ENCODE measurements around the gene RDH8. TPM values are rescaled to one million over a fixed set of nuclear protein-coding genes. Genes with fewer than 3 reads are reported as not detected.

Gene RDH8
- total and polyA plus RNA-seq, 4 donors = not detected

DNA sequence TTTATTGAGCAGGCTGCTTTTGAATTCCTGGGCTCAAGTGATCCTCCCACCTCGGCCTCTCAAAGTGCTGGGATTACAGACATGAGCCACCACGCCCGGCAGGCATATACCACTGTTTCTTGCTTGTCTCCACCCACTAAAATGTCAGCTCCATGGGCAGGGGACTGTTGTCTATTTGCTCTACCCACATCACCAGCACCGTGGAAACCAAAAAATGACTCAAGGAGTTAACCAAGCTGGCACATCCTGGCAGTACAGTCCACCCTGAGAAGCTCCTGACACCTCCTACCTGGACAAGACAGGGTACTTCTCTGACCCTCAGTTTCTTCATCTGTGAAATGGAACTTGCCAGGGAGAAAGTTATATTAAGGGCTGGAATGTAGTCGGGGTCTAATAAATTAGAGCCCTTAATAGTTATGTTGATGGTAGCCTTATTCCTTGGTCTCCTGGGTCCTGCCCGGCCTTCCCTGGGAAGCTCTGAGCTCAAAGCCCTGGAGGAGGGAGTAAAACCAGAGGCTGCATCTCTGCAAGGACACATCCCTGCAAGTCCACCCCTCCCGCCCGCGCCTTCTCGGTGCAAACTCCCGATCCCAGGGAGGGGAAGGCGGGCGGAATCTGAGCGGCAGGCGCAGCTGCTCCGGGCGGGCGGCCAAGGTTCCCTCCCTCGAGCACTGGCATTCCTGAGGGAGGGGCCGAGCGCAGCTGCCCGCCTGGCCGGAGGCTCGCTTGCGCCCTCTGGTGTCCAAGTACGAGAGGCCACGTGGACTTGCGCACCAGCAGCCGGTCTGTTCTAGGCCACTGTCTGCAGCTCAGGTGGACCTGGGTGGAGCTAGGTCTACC is 14.1 kb downstream of the RDH8 start:
- Histone ChIP-seq H3K4me3 (ENCODE audit: low read depth in 1 of 3, low read length in 3 of 3) (no peak overlapping the region), H3K9ac (ENCODE audit: low read depth in 1 of 2, low read length in 2 of 2) (no peak overlapping the region), H3K27ac (ENCODE audit: low read depth in 1 of 2, low read length in 2 of 2) (no peak overlapping the region), H3K27me3 (ENCODE audit: control insufficient read depth in 4 of 4, insufficient read depth in 4 of 4, low read length in 3 of 4) (no peaks in the 10 kb centered on the region), H3K36me3 (ENCODE audit: control insufficient read depth in 4 of 4, insufficient read depth in 3 of 4, low read depth in 1 of 4, low read length in 3 of 4) (no peaks in the 10 kb centered on the region), H3K4me1 (ENCODE audit: control insufficient read depth in 4 of 4, insufficient read depth in 4 of 4, low read length in 3 of 4) (peaks cover 2 to 26% (median 17%) of the 10 kb centered on the region in 4 donors), H3K9me3 (ENCODE audit: control insufficient read depth in 4 of 4, low read length in 3 of 4) (no peaks in the 10 kb centered on the region)
- DNase-seq (ENCODE audit: low spot score) = peak; percentile 87
- TF ChIP-seq, protein P1, sequence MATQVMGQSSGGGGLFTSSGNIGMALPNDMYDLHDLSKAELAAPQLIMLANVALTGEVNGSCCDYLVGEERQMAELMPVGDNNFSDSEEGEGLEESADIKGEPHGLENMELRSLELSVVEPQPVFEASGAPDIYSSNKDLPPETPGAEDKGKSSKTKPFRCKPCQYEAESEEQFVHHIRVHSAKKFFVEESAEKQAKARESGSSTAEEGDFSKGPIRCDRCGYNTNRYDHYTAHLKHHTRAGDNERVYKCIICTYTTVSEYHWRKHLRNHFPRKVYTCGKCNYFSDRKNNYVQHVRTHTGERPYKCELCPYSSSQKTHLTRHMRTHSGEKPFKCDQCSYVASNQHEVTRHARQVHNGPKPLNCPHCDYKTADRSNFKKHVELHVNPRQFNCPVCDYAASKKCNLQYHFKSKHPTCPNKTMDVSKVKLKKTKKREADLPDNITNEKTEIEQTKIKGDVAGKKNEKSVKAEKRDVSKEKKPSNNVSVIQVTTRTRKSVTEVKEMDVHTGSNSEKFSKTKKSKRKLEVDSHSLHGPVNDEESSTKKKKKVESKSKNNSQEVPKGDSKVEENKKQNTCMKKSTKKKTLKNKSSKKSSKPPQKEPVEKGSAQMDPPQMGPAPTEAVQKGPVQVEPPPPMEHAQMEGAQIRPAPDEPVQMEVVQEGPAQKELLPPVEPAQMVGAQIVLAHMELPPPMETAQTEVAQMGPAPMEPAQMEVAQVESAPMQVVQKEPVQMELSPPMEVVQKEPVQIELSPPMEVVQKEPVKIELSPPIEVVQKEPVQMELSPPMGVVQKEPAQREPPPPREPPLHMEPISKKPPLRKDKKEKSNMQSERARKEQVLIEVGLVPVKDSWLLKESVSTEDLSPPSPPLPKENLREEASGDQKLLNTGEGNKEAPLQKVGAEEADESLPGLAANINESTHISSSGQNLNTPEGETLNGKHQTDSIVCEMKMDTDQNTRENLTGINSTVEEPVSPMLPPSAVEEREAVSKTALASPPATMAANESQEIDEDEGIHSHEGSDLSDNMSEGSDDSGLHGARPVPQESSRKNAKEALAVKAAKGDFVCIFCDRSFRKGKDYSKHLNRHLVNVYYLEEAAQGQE (IDR thresholded peaks at IDR 0.05) = peak; percentile 60
- peak; percentile 49 for TF ChIP-seq FOXA1 (IDR thresholded peaks at IDR 0.05)
- TF ChIP-seq, protein P2, sequence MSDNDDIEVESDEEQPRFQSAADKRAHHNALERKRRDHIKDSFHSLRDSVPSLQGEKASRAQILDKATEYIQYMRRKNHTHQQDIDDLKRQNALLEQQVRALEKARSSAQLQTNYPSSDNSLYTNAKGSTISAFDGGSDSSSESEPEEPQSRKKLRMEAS (IDR thresholded peaks at IDR 0.05) = peak; percentile 95
- no peak for TF ChIP-seq HNF4G (IDR thresholded peaks at IDR 0.05)
- TF ChIP-seq, protein P3, sequence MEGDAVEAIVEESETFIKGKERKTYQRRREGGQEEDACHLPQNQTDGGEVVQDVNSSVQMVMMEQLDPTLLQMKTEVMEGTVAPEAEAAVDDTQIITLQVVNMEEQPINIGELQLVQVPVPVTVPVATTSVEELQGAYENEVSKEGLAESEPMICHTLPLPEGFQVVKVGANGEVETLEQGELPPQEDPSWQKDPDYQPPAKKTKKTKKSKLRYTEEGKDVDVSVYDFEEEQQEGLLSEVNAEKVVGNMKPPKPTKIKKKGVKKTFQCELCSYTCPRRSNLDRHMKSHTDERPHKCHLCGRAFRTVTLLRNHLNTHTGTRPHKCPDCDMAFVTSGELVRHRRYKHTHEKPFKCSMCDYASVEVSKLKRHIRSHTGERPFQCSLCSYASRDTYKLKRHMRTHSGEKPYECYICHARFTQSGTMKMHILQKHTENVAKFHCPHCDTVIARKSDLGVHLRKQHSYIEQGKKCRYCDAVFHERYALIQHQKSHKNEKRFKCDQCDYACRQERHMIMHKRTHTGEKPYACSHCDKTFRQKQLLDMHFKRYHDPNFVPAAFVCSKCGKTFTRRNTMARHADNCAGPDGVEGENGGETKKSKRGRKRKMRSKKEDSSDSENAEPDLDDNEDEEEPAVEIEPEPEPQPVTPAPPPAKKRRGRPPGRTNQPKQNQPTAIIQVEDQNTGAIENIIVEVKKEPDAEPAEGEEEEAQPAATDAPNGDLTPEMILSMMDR (IDR thresholded peaks at IDR 0.05; ENCODE audit: low read depth, low read length, missing input control) = peak; percentile 94
- peak; percentile 56 to 66 for TF ChIP-seq HNF4A (conservative IDR thresholded peaks at IDR 0.05)
- TF ChIP-seq, protein P4, sequence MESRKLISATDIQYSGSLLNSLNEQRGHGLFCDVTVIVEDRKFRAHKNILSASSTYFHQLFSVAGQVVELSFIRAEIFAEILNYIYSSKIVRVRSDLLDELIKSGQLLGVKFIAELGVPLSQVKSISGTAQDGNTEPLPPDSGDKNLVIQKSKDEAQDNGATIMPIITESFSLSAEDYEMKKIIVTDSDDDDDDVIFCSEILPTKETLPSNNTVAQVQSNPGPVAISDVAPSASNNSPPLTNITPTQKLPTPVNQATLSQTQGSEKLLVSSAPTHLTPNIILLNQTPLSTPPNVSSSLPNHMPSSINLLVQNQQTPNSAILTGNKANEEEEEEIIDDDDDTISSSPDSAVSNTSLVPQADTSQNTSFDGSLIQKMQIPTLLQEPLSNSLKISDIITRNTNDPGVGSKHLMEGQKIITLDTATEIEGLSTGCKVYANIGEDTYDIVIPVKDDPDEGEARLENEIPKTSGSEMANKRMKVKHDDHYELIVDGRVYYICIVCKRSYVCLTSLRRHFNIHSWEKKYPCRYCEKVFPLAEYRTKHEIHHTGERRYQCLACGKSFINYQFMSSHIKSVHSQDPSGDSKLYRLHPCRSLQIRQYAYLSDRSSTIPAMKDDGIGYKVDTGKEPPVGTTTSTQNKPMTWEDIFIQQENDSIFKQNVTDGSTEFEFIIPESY (IDR thresholded peaks at IDR 0.05) = no peak
- TF ChIP-seq, protein P5, sequence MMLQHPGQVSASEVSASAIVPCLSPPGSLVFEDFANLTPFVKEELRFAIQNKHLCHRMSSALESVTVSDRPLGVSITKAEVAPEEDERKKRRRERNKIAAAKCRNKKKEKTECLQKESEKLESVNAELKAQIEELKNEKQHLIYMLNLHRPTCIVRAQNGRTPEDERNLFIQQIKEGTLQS (IDR thresholded peaks at IDR 0.05) = no peak
- TF ChIP-seq TAF1 (conservative IDR thresholded peaks at IDR 0.05) = no peak
- no peak for TF ChIP-seq FOXA2 (IDR thresholded peaks at IDR 0.05)
- no peak for TF ChIP-seq NR2F2 (IDR thresholded peaks at IDR 0.05)
- peak; percentile 60 for TF ChIP-seq SP1 (IDR thresholded peaks at IDR 0.05)
- TF ChIP-seq GABPA (IDR thresholded peaks at IDR 0.05 in 1 of 2, conservative IDR thresholded peaks at IDR 0.05 in 1 of 2) = peak in 1 of 2 donors; percentile 50
- TF ChIP-seq EGR1 (IDR thresholded peaks at IDR 0.05; ENCODE audit: low read depth in 2 of 2) = no peak
- TF ChIP-seq RAD21 (IDR thresholded peaks at IDR 0.05) = peak; percentile 89 to 94
- TF ChIP-seq JUND (IDR thresholded peaks at IDR 0.05) = peak in 1 of 2 donors; percentile 22
- no peak for TF ChIP-seq YY1 (IDR thresholded peaks at IDR 0.05)
- TF ChIP-seq RXRA (IDR thresholded peaks at IDR 0.05) = peak; percentile 70 to 79
- WGBS = 12% methylated on average over 29 of the region's 29 CpGs
